Right lobe of liver (tissue), 6 donors: ENCODE measurements around the gene MYOG. TPM values are rescaled to one million over a fixed set of nuclear protein-coding genes. Genes with fewer than 3 reads are reported as not detected.

Experiments
- ATAC-seq, 4 donors: fragments of 200-7000 bp; cut with Tn5 transposase; one replicate each; pipeline ENCODE4 v1.9.1; 2020; ENCODE audit warnings: mild to moderate bottlenecking in 4 of 4, moderate library complexity in 4 of 4
- DNase-seq, 3 donors: peaks; one replicate each; pipeline ENCODE4 v3.0.0-alpha.2; 2020
- H3K27ac ChIP-seq, 3 donors: fragments of 200-600 bp; one replicate each; pipeline ENCODE4 v1.8.0; 2022
- H3K27me3 ChIP-seq, 2 donors: fragments of 200-600 bp; one replicate each; pipeline ENCODE4 v1.8.0; 2022
- H3K36me3 ChIP-seq, 4 donors: fragments of 200-600 bp; sonication (generic) in 1 of 4; one replicate each; pipeline versions ENCODE4 v1.5.1 to v1.8.0; 2017 to 2022; ENCODE audit warnings: control low read depth in 1 of 4
- H3K4me1 ChIP-seq, 4 donors: fragments of 200-600 bp; sonication (generic) in 1 of 4; one replicate each; pipeline versions ENCODE4 v1.5.1 to v1.8.0; 2017 to 2022; ENCODE audit warnings: control low read depth in 1 of 4
- H3K4me3 ChIP-seq, 3 donors: fragments of 200-600 bp; one replicate each; pipeline ENCODE4 v1.8.0; 2022
- H3K9me3 ChIP-seq, 4 donors: fragments of 200-600 bp; sonication (generic) in 1 of 4; one replicate each; pipeline versions ENCODE4 v1.5.1 to v1.8.0; 2017 to 2022; ENCODE audit warnings: control low read depth in 1 of 4
- CTCF ChIP-seq, 4 donors: fragments of 200-600 bp in 3 of 4; fragments of 450-650 bp in 1 of 4; IDR thresholded peaks; one replicate each; pipeline versions ENCODE4 v1.5.1 to v1.8.0; 2016 to 2022; ENCODE audit warnings: antibody characterized with exemption in 4 of 4, mild to moderate bottlenecking in 2 of 4
- POLR2A ChIP-seq: fragments of 450-650 bp; IDR thresholded peaks from one replicate; pipeline ENCODE4 v1.6.1; 2017; ENCODE audit warnings: antibody characterized with exemption, mild to moderate bottlenecking
- WGBS: methylation state at CpG from one replicate; pipeline ENCODE4 v1.1.6; 2018; ENCODE audit warnings: low coverage, low lambda C conversion rate; ENCODE audit not compliant: insufficient coverage; ENCODE audit errors: missing lambda C conversion rate; 5-methylcytosine and 5-hydroxymethylcytosine counted together
- intact Hi-C, 2 donors: fragments of 100-400 bp; cut with DNase I; formaldehyde crosslinking; loops; one replicate each; pipeline versions ENCODE4 v1.11.2 to v1.14.1; 2022
- total RNA-seq, 6 experiments: library from RNA; depleted of rRNA in 2 of 6; stranded (reverse); fragments of >200 nt in 2 of 6; fragmentation: NEBNext Ultra II Directional in 3 of 6; extraction: Animal tissue kit (Norgen Biotek cat#: 25700) in 3 of 6; gene quantifications; one replicate each; pipeline versions ENCODE4 v1.1.0 to v1.2.4, GENCODE V29; 2016 to 2023
- donor health status: DM: no; HTN: yes; CAD: no.
- donor health status: DM: no; HTN: no; CAD: no.
- donor health status: DM: no; HTN: no; CAD: no.
- donor health status: DM: no; HTN: yes; CAD: no.
- donor health status: DM: no; HTN: yes; CAD: no.

Gene MYOG
- total RNA-seq, 6 experiments from 2014 or later, result not detected

- Histone ChIP-seq H3K36me3 (no peaks in the 10 kb centered on the region), H3K4me1 (no peaks in the 10 kb centered on the region), H3K27ac (no peak overlapping the region), H3K4me3 (no peak overlapping the region), H3K27me3 (no peaks in the 10 kb centered on the region), H3K9me3 (no peaks in the 10 kb centered on the region)
- TF ChIP-seq POLR2A, result no peak
- peak; percentile 87 to 91 (median 90) for TF ChIP-seq CTCF (IDR thresholded peaks at IDR 0.05)
- ATAC-seq, result peak; percentile 89 to 94 (median 91)
- DNase-seq, result peak; percentile 72 to 78 (median 72)
- 39% methylated on average over 10 of the region's 22 CpGs for WGBS
- intact Hi-C loops, result loop anchor here in 1 of 2 donors (5.0 kb wide), 2 partner anchors 178 to 233 kb away; no protein-coding TSS in a partner anchor
Observed at GRCh38 chr1:203038891-203039608, 46.8 kb downstream of the MYOG start.

GRCh38 chr1:203038217-203038741 lies 47.5 kb downstream of the MYOG start:
- H3K27ac ChIP-seq, result no peak overlapping the region
- H3K27me3 ChIP-seq, result no peaks in the 10 kb centered on the region
- 14% methylated on average over 5 of the region's 9 CpGs for WGBS
- TF ChIP-seq POLR2A (no peak), CTCF (IDR thresholded peaks at IDR 0.05) (no peak)
- DNase-seq (peak in 1 of 3 donors; percentile 39), ATAC-seq (no peak)
- intact Hi-C loops, result loop anchor here in 1 of 2 donors (5.0 kb wide), 2 partner anchors 179 to 234 kb away; no protein-coding TSS in a partner anchor
- H3K4me3 ChIP-seq, result no peak overlapping the region
- H3K4me1 ChIP-seq, result no peaks in the 10 kb centered on the region
- no peaks in the 10 kb centered on the region for H3K9me3 ChIP-seq
- no peaks in the 10 kb centered on the region for H3K36me3 ChIP-seq

GRCh38 chr1:203037509-203038190 lies 48.2 kb downstream of the MYOG start:
- H3K4me3 ChIP-seq, result no peak overlapping the region
- TF ChIP-seq POLR2A, result no peak
- TF ChIP-seq CTCF (IDR thresholded peaks at IDR 0.05), result no peak
- no peak for ATAC-seq
- no peaks in the 10 kb centered on the region for H3K27me3 ChIP-seq
- no peak overlapping the region for H3K27ac ChIP-seq
- H3K36me3 ChIP-seq, result no peaks in the 10 kb centered on the region
- no peaks in the 10 kb centered on the region for H3K4me1 ChIP-seq
- intact Hi-C loops, result loop anchor here in 1 of 2 donors (5.0 kb wide), 2 partner anchors 180 to 235 kb away; no protein-coding TSS in a partner anchor
- no peaks in the 10 kb centered on the region for H3K9me3 ChIP-seq
- 50% methylated on average over 8 of the region's 10 CpGs for WGBS
- DNase-seq, result peak in 1 of 3 donors; percentile 21

GRCh38 chr1:203036537-203036936 lies 49.3 kb downstream of the MYOG start:
- intact Hi-C loops, result loop anchor here in 1 of 2 donors (5.0 kb wide), 2 partner anchors 181 to 236 kb away; no protein-coding TSS in a partner anchor
- H3K36me3 ChIP-seq, result no peaks in the 10 kb centered on the region
- 55% methylated on average over 1 of the region's 2 CpGs for WGBS
- ATAC-seq (no peak), DNase-seq (peak in 1 of 3 donors; percentile 28)
- H3K27me3 ChIP-seq, result no peaks in the 10 kb centered on the region
- H3K9me3 ChIP-seq, result no peaks in the 10 kb centered on the region
- TF ChIP-seq POLR2A (no peak), CTCF (IDR thresholded peaks at IDR 0.05) (no peak)
- no peaks in the 10 kb centered on the region for H3K4me1 ChIP-seq
- H3K4me3 ChIP-seq, result no peak overlapping the region
- H3K27ac ChIP-seq, result no peak overlapping the region
